Measurements from ENCODE around the gene P2RY13.

The P2RY13 gene

DNA sequence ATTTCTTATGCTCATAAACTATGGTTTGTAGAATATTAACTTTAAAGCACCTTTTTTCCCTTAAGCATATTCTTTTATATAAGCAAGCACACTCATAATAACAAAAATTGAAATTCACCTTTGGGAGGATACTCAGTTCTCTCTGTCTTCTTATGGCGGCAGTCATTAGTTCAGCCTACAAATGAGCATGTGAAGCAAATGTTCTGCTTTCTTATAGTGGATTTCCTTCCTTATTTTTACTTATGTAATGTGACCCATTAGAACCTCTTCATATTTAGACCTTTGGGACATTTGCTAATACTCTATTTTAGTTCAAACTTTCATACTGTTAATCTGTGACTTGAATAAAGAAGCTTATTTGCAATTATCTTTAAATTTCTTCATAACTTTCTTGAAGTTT, at the start of gene P2RY13:
Gene P2RY13 (minus strand): TSS at position 187 of the 400 bp plus-strand sequence. CDS start 21 bp downstream, at position 166.
- peak; percentile 9 for DNase-seq

DNA sequence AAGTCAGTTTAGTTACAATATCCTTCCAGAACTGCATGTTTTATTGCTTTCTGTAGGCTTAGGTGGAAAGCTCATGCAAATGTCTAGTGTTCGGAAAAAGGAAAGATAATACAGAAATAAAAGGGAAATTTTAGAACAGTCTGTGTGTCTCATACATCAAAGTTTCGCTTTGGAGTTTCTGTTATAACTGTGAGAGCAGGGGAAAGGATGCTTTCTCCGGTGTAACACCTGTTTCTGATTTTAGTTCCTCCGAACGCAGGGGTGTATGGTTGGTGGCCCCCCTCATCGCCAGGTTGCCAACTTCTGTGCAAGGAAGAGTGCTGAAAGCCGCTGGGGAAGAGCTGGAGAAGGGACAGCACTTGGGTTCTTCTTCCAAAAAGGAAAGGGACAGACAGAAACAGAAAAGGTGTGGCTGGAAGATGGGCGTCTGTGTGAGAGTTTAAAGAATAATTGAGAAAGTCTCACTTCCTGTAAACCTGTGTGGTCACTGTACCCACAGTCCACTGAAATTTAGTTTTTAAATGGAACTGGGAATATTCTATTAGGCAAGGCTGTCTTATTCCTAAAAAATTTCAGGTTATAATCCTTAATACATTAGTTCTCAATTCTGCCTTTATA, 48.5 kb upstream of the P2RY13 start:
- DNase-seq, result no peak

DNA sequence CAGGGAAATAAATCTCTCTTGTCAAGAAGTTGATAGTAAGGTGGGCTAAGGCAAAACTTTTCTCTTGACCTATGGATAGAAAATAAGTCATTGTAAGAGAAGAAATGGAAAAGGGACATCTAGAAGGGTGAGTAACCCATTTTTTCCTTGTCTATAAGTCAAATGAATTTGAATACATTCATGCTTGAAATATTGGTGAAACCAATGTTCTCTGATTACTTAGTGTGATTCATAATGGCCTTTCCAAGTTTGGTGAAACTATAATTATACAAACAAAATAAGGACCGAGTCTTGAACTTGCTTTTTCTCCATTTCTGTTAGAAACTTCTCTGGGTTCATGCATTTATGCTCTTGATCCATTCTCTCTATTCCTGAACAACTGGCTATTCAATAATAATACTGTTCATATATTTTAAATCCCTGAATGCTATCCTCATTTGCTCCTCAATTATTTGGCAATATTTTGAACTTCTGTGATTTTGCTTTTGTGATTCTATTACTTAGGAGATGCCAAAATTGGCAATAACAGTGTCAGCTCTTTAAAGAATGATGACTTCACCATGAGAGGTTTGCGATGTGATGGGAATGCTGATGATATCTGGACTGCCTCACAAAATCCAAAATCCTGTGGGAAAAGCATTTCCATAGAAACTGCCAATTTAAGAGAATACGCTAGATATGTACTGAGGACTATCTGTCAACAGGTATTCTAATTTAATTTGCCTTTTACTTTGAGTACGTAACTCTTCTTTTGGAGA, 42.9 kb upstream of the P2RY13 start:
- no peak for DNase-seq

DNA sequence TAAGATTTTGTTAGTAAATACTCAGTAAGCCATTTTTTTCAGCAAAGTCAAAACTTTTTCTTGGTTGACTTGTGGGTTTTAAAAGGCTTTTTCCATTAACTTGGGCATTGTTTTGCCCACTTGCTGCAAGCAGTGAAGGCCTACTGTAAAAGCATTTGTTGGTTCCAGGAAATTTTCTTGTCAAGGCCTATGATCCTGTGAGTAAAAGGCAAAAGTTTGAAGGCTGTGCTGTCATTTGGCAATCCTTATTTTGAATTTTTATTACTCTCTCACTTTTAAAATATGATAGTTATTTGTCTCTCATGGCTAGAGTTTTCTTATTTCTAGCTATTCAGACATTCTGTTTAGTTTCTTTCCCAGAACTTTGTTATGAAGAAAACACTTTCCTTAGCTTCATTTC, 42.2 kb upstream of the P2RY13 start:
- no peak for DNase-seq

DNA sequence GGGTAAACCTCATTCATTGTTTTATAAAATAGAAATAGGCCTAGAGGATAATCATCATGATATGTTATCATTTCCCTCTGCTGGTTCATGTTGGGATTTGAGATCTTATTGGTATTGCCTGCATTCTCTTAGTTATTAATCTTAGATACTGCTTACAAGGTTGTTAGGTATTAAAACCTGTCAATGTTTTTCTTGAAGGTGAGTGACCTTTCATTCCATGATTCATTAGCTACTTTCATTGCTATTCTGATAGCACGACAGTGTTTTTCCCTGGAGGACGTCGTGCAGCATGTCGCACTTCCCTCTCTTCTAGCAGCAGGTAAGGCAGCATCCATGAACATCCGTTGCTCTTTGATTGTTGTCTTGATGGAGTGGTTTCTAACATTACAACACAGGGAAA, 38.1 kb upstream of the P2RY13 start:
- no peak for DNase-seq

DNA sequence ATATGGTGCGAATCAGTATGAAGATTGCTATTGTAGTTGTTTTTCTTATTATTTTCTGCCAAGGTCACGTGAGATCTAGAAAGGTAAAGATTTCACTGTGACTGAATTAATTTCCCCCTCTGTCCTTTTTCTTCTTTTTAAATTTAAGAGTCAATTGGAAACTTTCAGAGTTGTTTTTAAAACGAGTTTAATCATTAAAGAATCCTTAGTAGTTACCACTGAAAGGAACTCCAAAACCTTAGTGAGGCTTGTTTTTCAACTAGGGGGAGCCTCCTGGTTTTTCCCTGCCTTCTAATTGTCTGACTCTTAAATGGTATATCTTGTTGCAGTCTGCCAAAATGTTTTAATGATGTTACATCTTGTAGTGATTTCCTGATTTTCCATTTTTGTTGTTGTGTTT, 37.6 kb upstream of the P2RY13 start:
- no peak for DNase-seq

DNA sequence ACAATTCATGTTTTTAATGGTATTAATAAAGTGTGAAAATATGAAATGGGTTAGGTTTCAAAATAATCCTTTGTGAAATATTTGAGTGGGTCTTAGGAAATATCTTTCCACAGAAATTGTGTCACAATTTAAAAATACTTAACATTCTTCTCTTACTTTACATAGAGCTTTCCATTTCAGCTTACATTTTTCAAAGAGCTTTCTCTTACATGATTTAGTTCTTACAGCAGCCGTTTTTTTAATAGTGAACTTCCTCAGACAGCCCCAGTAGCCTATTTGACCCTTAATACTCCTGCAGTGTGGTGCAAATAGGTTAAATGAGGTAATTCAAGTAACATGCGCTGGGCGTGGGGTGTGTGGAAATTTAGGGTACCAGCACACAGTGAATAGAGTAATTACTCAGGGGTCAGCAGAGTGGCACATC, 33.4 kb upstream of the P2RY13 start:
- peak; percentile 26 for DNase-seq

DNA sequence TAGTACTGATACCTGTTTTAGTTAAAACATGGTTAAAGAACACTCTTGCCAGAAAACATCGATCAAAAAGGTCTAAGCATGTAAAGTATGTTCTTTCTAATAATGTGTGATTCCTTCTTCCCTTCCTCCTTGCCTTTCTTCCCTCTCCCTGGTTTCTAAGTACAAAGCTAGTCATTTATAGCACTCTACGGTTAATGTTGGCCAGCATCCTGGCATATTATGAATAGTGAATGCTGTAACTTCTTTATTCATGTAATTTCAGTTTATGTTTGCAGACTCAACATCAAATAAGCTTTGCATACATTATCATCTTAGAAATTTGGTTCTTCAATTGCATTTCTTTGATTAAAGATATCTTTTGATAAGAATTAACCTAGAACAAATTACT, 28.1 kb upstream of the P2RY13 start:
- no peak for DNase-seq

DNA sequence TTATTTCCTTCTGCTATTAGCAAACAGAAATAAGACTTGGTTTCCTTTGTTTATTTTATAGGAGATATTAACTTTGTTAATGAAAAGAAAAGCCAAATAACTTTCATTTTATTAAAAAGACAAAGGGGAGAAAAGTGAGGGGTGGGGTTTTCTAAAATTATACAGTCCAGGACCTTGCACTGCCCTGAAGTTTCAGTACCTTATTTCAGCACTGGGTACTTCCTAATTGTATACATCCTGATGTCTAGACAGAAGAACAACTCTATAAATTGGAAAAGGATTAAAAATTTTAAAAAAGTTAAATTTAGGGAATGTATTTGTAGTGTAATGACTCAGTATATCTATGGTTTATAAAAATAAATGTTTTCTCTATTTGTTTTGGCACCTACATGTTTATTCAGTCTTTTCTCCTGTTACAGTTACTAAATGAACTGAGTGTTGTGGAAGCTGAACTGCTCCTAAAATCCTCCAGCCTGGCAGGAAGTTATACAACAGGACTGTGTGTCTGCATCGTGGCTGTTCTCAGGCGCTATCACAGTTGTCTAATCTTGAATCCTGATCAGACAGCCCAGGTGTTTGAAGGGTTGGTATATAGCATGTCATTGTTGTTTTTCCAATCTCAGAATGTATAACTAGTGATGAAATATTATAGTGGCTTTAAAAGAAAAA, 27.6 kb upstream of the P2RY13 start:
- peak; percentile 46 for DNase-seq

DNA sequence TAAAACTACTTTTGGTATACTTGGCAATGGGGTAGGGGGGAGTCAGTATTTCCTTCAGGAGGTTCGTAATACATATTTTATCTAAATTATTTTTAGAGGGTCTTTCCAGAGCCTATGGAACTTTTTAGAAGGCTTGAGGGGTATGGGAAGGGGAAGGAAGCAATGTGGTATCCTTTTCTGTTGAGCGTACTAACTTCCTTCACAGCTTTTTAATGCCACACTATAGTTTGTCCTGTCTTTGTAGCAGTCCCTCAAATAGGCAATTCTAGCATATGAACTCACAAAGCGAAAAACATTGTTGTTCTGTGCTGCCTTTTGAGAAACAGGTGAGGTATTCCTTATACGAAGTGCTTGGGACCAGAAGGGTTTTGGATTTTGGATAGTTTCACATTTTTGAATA, 22.3 kb upstream of the P2RY13 start:
- peak; percentile 30 for DNase-seq

DNA sequence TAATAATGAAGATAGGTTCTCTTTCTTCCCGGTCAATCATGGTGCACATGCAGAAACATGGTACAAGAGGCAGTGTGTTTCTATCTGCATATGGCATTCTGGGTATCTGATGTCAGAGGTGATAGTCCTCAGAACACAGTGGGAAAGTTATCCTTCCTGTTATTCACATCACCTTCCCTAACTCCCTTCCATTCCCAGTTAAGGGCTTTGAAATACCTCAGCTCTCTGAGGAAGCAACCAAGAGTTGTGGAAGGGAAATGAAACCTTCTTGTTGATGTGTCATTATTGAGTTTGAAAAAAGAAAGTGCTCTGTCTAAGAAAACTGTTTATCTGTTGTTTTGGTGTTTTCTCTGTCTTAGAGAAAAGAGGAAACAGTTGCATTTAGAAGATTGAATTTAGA, 21.9 kb upstream of the P2RY13 start:
- DNase-seq, result peak; percentile 68

DNA sequence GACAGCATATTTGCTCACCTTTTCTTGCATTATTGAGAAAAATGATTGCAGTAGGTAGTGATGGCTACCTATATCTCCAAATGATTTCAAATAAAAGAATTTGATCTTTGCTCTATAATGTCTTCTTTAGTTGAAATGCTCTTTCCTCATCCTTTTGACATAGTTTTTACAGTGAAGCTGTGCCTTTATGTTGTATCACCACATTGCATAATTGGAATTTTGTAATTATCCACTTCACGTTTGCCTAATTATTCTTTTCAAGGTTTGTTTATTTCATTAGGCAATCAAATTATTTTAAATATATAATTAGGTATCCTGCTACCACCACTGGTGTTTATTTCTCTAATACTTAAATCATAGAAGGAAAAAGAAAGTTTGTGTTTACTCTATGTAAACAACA, 21.3 kb upstream of the P2RY13 start:
- DNase-seq, result no peak

DNA sequence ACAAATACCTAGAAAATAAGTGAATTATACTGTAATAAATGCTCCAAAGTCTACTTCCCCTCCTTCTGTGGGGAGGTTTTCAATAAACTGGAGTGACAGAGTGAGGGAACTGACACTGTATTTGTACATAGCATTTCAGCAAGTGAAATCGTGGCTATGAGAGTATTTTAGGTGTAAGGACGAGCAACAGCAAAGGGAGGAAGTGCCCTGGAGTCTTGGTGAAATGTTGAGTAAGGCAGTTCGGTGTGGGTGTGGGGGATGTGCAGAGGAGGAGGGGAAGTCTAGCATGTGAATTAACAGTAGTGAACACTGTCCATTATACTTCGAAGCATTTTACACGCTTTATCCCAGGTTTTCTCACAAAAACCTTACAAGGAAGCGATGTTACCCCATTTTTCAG, 18.1 kb upstream of the P2RY13 start:
- DNase-seq, result peak; percentile 95

DNA sequence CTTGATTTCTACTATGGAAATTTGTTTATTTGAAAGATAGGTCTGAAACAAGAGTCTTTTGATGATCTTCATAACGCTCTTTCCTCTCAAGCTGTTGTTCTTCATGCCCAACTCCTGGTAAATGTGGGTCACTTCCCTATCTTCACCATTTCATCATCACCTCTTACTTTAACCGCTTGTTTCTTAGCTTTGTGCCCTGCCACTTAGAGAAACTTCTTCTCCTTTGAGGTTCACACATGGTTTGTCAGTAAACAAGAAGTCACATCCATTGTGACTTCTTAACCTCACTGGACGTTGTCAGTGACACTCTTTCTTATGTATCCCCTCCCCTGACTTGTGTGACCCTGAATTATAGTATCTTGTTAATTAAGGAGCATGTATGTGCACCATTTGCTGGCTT, 16.9 kb upstream of the P2RY13 start:
- DNase-seq, result peak; percentile 95

DNA sequence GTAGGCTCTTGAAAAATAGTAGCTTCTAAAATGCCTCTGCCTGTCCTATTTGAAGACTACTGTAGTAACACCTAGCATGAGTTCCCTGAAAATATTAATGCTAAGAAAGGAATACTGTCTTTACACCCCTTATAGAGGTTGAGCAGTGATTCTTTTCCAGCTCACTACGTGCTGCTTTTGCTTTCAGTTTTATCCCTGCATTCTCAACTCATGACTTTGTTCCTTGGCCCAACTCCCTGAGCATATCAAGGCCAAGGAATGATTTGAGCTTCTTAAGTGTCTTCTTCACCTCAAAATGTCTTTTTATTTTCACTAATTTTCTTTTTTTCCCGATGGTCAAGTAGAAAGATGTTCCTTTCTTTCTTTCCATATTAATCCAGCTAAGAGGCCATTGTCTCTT, 16.5 kb upstream of the P2RY13 start:
- no peak for DNase-seq

DNA sequence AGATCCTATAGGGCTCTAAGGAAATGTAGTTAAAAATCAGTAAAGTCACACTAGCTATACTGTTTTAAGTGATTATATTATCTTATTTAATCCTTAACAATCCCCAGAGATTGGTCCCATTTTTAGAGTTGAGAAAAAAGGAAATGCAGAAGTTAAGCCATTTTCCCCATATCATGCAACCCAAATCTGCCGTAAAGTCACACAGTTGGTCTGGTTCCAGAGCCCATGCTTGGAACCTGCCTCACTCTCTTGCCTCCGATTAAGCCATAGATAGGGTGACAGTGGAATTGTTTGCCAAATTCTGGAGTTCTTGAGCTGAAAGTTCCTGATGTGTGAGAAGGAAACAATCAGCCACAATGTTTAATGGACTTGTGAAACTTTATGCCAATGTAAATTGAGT, 2.3 kb upstream of the P2RY13 start:
- DNase-seq, result peak; percentile 13

DNA sequence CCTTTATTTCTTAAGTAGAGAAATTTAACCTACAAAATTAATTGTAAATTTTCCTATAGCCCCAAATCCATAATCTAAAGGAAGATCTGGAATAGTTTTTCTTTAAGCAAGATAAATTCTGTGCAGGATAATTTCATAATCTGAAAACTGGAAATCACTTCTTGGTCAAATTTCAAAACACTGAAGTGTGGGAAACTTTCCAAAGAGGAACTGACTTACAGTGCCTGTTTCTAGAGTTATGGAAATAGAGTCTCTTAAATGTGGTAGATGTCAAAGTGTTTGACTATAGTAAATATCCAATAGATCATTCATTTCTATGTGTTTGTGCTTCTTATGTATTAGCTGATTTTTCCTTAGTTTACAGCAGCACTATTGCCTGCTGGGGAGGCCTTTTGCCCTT, 1.6 kb upstream of the P2RY13 start:
- peak; percentile 71 for DNase-seq

DNA sequence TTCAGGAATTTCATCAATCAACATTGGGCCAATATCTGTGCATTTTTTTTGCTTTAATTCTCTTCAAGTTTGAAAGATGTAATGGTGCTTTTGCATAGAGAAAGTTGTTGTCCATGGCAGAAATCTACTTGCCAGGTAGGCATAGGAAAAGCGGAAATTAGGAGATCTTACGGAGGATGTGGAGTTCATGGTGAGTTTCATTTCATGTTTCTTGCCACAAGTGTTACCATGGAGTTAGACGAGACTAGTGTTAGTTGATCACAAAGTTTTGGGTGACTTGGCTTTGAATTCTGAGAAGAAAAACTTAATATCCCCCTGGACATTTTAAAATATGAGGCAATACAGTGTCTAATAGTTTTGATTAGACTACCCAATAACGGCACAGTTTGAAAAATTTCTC, 1.0 kb upstream of the P2RY13 start:
- DNase-seq, result peak; percentile 66

DNA sequence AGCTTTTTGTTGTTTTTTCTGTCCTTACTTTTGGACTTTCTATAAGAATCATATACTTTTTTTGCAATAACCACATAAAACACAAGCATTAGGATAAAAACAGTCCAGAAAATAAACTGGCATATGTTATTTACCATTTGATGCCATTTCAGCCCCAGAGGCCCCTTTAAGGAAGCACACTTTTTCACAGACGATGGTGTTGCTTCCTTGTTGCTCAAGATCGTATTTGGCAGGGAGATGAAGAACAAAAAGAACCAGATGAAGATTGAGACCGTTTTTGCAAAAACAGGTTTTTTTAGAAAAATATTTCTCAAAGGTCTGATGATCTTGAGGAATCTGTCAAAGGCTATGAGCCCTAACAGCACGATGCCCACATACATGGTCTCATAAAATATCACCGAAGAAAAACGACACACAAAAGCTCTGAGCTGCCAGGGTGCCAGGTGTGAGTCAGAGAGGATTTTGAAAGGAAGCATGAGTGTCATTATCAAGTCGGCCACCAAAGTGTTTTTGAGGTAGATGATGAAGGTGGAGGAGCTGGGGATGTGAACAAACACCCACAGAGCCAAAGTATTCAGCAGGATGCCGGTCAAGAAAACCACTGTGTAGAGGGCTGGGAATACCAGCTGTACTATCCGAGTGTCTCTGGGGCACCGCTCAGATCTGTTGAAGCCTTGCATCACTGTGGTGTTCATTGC, 902 bp downstream of the P2RY13 start:
- peak; percentile 22 for DNase-seq

DNA sequence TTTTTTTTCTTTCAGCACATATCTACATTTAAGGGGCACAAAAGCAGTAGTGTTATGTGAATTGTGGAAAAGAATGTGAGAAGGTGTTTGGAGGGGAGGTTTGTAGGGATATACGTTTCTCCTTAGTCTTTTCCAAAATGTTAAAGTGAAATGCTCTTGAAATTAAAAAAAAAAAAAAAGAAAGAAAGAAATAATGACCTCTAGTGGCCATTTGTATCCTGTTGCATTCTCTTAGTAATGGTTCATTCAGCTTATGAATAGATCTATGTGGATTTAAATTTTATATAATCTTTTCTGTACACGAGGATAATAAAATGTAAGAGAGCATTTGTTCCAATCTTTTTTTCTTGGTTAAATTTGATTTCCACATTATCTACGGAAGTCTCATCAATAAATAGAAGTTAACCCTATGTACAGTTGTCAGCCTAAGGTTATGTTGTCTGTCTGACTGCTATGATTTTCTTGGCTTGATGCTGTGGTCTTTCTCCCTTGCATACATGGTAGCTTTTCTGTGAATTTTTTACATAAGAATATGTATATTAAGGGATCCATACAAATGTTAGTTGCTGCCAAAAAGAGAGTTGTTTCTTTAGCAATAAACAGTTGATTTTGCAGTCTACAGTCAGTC, 1.7 kb downstream of the P2RY13 start:
- DNase-seq, result peak; percentile 21

DNA sequence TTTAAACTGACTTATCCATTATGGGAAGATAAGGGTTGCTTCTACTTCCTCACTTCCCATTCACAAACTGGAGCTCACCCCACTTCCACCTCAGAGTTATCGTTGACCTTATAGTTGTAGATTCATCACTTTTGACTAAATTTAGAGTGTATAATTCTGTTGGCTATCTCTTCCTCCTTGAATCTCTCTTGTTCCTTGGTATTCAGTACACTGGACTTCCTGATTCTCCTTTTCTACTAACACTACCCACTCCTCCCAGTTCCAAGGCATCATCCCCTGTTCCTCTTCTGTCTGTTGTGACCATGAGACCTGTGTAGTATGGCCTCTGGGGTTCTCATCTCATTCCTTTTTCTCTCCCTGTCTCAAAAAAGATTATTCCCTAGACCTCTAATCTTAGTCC, 6.8 kb downstream of the P2RY13 start:
- DNase-seq, result peak; percentile 15

DNA sequence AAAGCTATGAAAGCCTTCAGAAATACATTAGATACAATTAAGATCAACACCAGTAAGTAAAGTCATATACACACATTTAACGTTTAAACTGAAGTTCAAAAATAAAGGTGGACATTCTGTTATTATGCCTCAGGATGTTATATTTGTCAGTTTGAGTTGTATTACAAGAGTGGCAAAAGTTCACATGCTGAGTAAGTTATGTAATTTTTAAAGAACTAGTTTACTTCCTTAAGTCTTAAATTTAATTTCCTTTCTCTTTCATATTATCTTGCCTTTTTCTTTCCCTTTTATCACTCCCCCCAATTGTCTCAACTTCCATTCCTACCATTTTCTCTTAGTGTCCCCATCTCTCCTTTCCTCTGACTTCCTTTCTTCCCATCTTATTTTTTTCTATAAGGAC, 7.8 kb downstream of the P2RY13 start:
- DNase-seq, result peak; percentile 14

DNA sequence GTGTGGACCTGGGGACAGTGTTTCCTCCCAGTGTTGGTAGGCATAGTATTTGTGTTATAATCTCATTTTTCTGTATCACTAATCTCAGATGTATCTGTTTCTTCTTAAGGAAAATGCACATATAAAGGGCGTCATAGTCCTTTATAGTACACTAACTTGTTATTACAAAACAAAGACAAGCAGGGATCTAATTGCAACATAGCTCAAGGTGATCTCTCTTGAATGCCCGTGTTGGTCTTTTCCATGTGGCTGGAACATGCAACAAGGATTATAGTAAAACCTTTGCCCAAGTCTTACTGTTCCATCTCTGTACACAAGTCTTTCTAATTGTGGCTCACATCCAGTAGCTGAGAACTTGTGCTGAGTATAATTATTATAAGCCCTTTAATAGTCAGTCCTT, 9.2 kb downstream of the P2RY13 start:
- no peak for DNase-seq
